WI38 (cell line): Measurements from ENCODE around the gene ZC3H4.
"Not testable (repeated sequence)": the region's sequence is repeated elsewhere in the genome, so short reads cannot be mapped to it uniquely, and the experiment has no call there.

Source experiments
- H3K4me3 ChIP-seq: 2 replicates; pipeline ENCODE4 v1.5.1; 2011; ENCODE audit warnings: low read depth, mild to moderate bottlenecking, control low read depth, low read length
- TF ChIP-seq, protein P1 (sequence below): IDR thresholded peaks from 2 replicates; pipeline ENCODE4 v1.5.1; 2012; ENCODE audit warnings: low read depth, mild to moderate bottlenecking, control low read depth, low read length

Gene ZC3H4

DNA sequence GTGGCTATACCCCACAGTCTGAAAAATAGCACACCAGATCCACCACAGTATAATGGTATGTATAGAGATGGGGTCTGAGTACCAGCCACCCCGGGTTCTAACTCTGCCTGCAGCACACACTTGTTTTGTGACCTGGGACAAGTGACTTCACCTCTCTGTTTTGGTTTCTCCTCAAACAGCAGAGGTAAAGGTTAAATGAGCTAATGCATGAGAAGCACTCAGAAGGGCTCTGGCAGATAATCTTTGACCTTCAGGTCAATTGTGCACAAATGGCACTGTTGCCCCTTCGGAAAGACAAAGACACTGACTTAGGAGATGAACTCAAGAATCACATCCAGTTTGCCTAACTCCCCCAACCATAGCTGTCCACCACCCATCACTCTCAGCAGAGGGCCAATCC lies 7.7 kb downstream of the ZC3H4 start:
- H3K4me3 ChIP-seq: no peak overlapping the region
- TF ChIP-seq, protein P1, sequence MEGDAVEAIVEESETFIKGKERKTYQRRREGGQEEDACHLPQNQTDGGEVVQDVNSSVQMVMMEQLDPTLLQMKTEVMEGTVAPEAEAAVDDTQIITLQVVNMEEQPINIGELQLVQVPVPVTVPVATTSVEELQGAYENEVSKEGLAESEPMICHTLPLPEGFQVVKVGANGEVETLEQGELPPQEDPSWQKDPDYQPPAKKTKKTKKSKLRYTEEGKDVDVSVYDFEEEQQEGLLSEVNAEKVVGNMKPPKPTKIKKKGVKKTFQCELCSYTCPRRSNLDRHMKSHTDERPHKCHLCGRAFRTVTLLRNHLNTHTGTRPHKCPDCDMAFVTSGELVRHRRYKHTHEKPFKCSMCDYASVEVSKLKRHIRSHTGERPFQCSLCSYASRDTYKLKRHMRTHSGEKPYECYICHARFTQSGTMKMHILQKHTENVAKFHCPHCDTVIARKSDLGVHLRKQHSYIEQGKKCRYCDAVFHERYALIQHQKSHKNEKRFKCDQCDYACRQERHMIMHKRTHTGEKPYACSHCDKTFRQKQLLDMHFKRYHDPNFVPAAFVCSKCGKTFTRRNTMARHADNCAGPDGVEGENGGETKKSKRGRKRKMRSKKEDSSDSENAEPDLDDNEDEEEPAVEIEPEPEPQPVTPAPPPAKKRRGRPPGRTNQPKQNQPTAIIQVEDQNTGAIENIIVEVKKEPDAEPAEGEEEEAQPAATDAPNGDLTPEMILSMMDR: no peak

DNA sequence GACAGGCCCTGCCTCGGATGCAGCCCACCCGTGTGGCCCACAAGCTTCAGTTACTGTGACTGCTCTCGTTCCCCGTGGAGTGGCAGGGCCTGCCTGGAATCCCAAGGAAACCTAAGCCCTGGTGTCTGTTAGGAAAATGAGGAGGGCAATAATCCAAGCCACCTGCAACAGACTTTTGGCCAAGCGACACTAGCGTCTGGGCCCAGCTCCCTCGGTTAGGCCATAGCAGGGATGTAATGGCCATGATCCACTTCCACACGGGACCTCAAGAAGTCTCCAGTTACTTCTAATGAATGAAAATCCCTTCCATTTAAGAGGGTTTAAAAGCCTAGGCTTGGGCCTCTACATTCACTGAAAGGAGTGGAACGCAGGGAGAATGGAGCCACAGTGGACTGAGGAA lies 8.9 kb downstream of the ZC3H4 start:
- TF ChIP-seq, protein P1: no peak
- H3K4me3 ChIP-seq: no peak overlapping the region

DNA sequence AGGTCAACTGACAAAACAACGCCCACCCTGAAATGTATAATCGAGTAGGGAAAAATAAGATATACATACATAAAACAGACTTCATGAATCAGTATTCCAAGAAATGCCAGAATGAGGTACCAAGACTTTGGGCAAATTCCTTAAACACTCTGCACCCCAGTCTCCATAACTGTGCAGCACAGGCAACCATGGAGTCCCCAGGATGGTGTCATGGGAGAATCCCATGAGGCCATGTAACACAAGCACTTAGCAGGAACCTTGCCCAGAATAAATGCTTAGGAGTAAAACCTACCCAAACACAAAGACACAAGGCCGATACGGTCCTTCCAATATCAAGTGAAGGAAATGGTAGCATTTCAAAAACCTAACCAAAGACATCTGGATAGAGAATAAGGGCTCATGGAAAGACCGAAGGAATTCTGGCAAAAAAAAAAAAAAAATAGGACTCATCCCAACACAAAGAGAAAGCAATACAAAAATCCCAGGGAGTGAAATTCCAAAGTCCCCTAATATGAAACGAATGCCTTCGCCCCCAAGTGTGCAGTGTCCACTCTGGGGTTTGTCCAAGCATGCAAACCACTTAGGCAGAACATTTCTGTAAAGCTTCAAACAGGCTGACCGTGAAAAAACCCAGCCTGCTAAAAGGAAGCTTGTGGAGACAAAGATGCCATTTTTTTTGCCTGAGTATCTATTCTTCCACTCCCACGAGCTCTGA lies 11.1 kb downstream of the ZC3H4 start:
- no peak overlapping the region for H3K4me3 ChIP-seq
- TF ChIP-seq, protein P1: no peak

DNA sequence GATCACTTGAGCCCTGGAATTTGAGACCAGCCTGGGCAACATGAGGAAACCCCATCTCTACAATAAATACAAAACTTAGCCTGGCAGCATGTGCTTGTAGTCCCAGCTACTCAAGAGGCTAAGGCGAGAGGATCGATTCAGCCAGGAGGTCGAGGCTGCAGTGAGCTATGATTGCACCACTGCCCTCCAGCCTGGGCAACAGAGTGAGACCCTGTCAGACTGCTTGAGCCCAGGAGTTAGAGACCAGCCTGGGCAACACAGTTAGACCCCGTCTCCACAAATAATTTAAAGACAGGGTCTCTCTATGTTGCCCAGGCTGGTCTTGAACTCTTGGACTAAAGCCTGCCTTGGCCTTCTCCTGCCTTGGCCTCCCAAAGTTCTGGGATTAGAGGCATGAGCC lies 12.5 kb downstream of the ZC3H4 start:
- not testable (repeated sequence) for H3K4me3 ChIP-seq

DNA sequence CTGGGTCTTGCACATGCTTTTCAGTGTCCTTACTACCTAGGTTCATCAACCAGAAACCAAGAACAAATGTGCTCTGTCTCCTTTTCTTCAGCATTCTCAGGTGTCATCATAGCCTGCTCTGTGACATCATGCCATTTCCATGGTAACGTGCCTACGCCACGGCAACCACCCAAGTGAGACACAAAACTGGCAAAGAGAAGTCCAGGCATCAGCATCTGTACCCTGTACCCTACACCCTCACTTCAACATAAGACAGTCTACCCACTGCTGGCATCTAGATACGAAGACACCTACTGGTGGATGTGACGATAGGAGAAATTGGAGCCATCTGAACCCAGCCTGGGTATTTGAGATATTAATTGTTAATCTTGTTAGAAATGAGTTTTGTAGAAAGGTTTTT lies 13.3 kb downstream of the ZC3H4 start:
- TF ChIP-seq, protein P1: no peak
- no peak overlapping the region for H3K4me3 ChIP-seq

DNA sequence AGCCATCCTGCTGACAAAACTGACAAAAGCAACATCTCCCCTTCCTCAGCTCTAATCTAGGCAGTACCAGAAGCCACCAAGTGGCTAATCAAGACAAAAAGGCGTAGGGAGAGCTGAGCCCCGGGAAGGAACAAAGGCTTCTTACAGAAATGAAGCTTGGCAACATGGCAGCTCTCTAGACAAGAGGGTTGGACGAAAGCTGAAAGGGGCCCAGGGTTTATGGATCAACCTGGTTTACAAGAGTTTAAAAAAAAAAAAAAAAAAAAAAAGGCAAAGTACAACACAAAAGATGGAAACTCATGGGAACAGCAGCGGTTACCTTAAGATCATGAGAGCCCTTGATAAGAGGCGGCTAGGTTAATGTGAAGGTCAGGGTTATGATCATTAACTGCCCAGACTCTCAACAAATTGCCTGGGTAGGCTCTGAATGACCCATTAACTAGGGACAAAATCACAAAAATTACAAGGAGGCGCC lies 14.0 kb downstream of the ZC3H4 start:
- H3K4me3 ChIP-seq: no peak overlapping the region
- TF ChIP-seq, protein P1: no peak

DNA sequence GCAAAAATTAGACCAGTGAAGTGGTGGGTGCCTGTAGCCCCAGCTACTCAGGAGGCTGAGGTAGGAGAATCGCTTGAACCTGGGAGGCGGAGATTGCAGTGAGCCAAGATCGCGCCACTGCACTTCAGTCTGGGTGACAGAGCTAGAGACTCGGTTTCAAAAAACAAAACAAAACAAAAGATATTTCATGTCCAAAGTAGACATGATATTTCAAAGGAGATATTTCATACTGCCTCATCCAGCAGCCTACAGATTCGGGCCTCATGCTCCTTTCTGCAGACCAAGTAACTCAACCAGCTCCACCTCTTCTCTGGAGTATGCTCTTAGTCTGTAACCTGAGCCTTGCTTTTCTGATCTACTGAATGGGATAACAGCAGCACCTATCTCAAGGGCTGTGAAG lies 15.0 kb downstream of the ZC3H4 start:
- TF ChIP-seq, protein P1: no peak
- H3K4me3 ChIP-seq: no peak overlapping the region
